A673 (cell line): ENCODE data around the gene HACD2.

Experiments
- EZH2 ChIP-seq: fragments of 200-600 bp; sonication (generic); IDR thresholded peaks from 2 replicates; pipeline ENCODE4 v1.6.1; 2017; ENCODE audit warnings: borderline replicate concordance, low read depth, mild to moderate bottlenecking, mixed read lengths, antibody characterized with exemption, low read length; ENCODE audit not compliant: poor library complexity, severe bottlenecking
- TF ChIP-seq, protein P1 (sequence below): fragments of 300-800, 200-600 bp; sonication (generic); conservative IDR thresholded peaks from 2 replicates; pipeline ENCODE4 v1.5.1; 2017; ENCODE audit warnings: low read depth, mild to moderate bottlenecking, antibody characterized with exemption, low read length, moderate library complexity, mixed read lengths

DNA sequence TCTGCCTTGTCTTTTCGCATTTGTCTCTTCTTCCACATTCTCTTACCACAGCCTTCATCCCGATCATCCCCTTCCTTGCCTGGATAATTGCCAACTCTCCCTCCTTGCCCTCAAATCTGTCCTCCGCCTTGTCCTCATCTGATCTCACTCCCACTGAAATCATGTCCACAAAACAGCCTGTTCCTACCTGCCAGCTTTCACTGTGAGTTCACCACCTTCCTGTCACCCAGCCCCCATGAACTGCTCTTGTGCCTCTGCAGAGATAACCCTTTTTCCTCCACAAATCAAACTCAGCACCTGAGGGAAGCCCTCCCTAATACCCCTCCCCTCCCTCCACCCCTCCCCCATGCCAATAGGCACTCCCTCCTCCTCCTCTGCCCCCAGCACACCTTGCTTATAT is 131.2 kb downstream of the HACD2 start:
- TF ChIP-seq, protein P1, sequence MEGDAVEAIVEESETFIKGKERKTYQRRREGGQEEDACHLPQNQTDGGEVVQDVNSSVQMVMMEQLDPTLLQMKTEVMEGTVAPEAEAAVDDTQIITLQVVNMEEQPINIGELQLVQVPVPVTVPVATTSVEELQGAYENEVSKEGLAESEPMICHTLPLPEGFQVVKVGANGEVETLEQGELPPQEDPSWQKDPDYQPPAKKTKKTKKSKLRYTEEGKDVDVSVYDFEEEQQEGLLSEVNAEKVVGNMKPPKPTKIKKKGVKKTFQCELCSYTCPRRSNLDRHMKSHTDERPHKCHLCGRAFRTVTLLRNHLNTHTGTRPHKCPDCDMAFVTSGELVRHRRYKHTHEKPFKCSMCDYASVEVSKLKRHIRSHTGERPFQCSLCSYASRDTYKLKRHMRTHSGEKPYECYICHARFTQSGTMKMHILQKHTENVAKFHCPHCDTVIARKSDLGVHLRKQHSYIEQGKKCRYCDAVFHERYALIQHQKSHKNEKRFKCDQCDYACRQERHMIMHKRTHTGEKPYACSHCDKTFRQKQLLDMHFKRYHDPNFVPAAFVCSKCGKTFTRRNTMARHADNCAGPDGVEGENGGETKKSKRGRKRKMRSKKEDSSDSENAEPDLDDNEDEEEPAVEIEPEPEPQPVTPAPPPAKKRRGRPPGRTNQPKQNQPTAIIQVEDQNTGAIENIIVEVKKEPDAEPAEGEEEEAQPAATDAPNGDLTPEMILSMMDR: no peak
- no peak for TF ChIP-seq EZH2
